HG03045 (cell line): Measurements from ENCODE around the gene PPP4R2.
"Not testable (repeated sequence)": the region's sequence is repeated elsewhere in the genome, so short reads cannot be mapped to it uniquely, and the experiment has no call there.

Experiments used
- ATAC-seq: cut with Tn5 transposase; IDR thresholded peaks from one replicate; pipeline ENCODE4 v1.9.1; 2021; ENCODE audit warnings: mild to moderate bottlenecking, moderate library complexity; ENCODE audit not compliant: unreplicated experiment

Gene PPP4R2

GRCh38 chr3:72976281-72976741, 20.3 kb upstream of the PPP4R2 start:
- no peak for ATAC-seq

DNA sequence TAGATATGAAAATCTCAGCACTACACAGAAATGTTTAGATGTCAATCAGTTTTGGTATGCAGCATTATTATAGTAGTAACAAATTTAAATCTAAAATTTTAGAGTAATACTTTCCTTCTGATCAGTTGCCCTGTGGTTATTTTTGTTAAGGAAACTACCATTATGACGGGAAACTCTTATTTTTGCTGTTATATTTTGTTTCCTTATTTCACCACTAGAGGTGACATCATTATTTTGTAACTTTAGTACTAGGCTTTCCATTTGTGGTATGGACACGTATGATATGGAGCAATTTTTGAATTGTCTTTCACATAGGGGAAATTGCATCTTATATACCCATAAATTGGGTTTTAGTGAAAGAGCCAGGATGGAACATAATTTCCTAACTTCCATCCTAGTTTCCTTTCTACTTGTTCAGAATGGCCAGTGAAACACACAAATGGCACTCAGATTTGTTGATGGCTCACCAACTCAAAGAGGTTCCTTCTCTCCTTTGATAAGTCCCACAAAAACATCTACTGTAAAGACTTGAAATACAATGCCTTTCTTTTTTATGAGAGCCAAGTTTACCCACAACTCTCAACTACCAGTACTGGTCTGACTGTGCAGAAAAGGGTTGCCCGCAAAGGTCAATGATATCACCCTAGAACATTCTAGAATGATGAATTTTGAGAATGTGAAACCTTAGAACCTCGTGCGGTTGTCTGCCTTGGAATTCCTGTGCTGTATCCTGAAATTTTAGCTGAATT, 19.4 kb upstream of the PPP4R2 start:
- peak; percentile 54 for ATAC-seq

- ATAC-seq = no peak
These were observed 13.8 kb upstream of the PPP4R2 start for GRCh38 chr3:72982609-72983366.

- no peak for ATAC-seq
These were observed 11.0 kb upstream of the PPP4R2 start for GRCh38 chr3:72985576-72985975.

DNA sequence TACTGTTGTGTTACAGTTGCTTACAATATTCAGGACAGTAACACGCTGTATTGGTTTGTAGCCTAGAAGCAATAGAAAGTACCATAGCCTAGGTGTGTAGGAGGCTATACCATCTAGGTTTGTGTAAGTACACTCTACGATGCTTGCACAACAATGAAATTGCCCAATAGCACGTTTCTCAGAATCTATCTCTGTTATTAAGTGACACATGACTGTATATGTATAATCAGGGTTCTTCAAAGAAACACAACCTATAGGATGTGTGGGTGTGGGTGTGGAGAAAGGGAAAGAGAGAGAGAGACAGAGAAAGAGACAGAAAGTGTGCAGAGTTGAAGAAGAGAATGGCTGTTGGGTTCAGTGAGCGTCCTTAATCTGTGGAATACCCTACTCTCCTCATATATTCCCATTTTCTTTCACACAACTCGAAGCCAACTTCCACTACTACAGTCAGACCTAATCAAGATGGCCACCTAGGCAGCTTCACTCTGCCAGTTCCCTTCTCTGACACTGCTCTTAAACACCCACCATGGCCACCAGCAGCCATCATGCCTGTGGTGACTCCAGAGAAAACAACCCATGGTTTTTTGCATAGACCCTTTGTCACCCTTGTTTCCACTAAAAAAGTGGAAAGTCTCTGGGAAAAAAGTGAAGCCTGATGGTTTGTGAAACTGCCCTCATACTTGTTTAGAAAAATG, 5.8 kb upstream of the PPP4R2 start:
- ATAC-seq = no peak

DNA sequence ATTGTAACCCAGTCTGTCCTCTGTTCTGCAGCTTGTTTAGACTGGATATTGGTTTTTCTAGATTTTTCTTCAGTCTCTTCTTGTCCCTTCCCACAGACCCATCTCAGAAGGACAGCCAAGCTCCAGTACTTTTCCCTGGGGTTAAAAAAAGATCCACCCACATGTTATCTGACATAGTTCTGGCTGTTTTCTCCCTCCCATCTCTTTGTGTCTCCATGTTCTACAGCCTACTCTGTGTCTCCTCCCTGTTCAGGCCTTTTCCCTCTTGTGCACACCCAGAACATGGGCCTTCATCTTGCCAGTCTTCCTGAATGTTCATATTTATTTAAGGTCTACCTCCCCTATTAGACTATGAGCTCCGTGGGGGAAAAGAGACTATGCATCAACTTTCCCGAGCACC, 5.1 kb upstream of the PPP4R2 start:
- ATAC-seq = no peak

DNA sequence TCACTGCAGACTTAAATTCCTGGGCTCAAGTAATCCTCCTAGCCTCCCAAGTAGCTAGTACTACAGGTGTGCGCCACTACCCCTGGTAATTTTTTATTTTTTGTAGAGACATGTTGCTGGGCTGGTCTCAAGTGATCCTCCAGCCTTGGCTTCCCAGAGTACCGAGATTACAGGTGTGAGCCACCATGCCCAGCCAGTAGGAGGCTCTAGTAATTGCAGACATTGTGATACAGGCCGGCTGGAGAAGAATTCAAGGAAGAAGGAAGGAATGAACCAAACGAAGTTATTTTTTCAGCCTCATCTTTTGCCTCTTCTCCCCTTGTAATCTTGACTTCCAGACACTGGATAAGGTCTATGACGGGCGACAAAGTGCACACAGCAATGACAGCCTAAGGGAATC, 3.2 kb upstream of the PPP4R2 start:
- ATAC-seq = no peak

- ATAC-seq = no peak
These were observed 1.3 kb upstream of the PPP4R2 start for GRCh38 chr3:72995337-72995736.

DNA sequence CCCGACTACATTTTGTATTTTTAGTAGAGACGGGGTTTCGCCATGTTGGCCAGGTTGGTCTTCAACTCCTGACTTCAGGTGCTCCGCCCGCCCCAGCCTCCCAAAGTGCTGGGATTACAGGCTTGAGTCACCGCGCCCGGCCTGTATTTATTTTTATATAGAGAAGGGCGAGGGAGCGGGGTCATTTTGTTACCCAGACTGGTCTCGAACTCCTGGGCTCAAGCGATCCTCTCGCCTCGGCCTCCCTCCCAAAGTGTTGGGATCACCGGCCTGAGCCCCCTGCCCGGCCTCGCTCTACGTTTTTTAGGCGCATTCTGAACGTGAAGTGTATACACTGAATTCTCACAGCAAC, 514 bp upstream of the PPP4R2 start:
- no peak for ATAC-seq

DNA sequence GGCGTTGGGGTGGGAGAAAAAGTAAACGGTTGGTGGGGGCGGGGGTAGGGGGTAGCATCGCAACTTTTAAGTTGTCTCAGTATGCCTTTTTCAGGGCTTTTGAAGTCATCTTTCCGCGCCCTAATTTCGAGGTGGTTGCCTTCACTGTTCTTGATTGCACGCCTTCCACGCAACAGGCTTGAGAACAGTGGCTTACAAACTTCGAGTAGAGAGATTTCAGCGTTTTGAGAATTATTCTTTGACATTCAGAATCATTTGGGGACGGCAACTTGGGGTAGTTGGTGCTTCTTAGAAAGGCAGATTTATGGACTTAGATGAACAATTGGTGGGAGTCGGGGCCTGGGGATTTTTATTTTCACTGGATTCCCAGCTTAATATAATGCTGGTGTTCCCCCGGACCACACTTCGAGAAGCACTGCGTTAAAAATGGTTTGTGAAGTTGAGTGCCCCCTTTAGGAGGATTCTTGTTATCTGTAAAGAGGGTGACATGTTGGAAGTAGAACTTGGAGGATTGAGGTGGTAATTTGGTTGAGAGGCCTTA, 880 bp downstream of the PPP4R2 start:
- peak; percentile 4 for ATAC-seq

GRCh38 chr3:72998466-72998865, 1.9 kb downstream of the PPP4R2 start:
- no peak for ATAC-seq

DNA sequence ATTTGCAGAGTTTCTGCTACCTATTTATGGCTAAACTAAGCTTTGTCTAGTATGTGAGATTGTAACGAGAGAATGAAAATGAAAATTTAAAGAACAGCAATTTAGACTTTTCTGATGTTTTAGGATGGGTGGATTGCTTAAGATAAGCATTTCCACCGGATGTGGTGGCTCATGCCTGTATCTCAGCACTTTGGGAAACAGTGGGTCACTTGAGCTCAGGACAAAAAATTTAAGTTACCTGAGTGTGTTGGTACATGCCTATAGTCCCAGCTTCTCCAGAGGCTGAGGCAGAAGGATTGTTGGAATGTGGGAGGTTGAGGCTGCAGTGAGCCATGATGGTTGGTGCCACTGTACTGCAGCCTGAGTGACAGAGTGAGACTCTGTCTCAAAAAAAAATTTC, 3.3 kb downstream of the PPP4R2 start:
- no peak for ATAC-seq

- ATAC-seq = not testable (repeated sequence)
These were observed 6.4 kb downstream of the PPP4R2 start for GRCh38 chr3:73003050-73003449.

DNA sequence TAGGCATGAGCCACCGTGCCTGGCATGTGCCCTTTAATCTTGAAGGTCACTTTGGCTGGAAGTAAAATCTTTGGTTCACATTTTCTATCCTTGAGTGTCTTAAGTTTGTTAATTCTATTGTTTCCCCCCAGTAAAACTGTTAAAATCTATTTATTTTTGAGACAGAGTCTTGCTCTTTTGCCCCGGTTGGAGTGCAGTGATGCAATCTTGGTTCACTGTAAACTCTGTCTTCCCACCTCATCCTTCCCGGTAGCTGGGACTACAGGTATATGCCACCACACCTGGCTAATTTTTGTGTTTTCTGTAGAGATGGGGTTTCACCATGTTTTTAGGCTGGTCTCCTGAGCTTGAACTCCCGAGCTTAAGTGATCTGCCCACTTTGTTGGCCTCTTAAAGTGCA, 7.7 kb downstream of the PPP4R2 start:
- no peak for ATAC-seq

- ATAC-seq = no peak
These were observed 11.5 kb downstream of the PPP4R2 start for GRCh38 chr3:73007992-73008712.

DNA sequence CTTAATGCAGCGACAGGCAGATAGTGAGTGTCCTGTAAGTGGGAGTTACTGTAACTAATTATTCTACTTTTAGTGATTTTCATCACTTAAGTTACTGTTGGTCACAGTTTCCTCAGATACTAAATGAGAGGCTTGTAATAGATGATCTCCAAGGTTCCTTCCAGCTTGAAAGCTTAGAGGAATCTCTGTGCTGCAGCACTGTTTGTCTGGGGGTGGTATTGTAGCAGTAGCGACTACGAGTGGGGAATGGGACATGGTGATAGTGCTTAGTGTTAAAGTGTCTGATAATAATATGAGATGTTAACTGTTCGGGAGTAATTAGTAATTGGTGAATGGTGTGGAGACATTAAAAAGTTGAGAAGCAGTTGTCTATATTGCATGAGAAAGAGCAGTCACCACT, 12.4 kb downstream of the PPP4R2 start:
- no peak for ATAC-seq

DNA sequence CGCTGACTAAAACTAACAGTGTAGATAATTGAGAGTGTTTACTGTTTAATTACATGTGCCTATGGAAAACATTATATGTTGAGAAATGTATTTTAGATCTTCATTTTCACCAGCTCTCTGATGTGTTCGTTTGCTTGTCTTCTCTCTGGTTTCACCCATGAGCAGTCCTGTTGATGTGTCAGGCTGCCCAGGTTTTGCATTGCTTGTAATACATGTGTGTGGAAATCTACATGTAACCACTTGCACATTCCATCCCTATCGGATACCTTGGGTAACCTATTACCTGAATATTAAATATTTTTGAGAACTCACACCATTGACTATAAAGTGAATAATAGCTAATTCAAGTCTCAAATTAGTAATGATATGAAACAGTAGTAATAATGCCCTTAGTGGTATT, 13.1 kb downstream of the PPP4R2 start:
- no peak for ATAC-seq

DNA sequence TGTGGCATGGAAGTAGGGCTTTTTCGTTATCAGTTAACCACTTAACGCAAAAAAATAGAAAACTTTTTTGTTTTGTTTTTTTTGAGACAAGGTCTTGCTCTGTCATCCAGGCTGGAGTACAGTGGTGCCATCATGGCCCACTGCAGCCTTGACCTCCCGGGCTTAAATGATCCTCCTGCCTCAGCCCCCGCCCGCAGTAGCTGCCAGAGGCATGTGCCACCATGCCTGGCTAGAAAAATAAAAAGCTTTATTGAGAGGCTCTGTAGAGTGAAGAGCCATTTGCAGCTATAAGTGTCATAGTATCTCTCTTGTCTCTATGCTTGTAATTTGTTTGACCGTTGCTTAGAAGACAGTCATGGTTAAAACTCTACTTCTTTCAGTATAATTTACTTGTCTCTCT, 13.5 kb downstream of the PPP4R2 start:
- ATAC-seq = no peak

DNA sequence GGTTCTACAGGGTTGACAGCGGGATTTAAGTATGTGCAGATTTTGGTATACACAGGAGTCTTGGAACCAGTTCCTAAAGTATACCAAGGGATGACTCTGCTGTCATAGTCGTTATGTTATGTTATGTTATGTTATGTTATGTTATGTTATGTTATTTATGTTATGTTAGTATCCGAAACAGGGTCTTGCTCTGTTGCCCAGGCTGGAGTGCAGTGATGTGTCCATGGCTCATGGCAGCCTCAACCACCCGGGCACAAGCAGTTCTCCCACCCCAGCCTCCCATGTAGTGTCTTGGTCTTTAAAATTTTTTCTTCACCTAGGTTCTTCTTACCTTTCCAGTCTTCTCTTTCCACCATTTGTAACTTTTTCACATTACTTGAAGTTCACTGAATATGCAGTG, 21.7 kb downstream of the PPP4R2 start:
- no peak for ATAC-seq

- ATAC-seq = no peak
These were observed 22.3 kb downstream of the PPP4R2 start for GRCh38 chr3:73018790-73019441.
